ENCODE measurements around the gene DNTT. TPM values are rescaled to one million over a fixed set of nuclear protein-coding genes. Genes with fewer than 3 reads are reported as not detected.

DNTT gene
- total RNA-seq, 1 donor from 2014 or later, result not detected

DNA sequence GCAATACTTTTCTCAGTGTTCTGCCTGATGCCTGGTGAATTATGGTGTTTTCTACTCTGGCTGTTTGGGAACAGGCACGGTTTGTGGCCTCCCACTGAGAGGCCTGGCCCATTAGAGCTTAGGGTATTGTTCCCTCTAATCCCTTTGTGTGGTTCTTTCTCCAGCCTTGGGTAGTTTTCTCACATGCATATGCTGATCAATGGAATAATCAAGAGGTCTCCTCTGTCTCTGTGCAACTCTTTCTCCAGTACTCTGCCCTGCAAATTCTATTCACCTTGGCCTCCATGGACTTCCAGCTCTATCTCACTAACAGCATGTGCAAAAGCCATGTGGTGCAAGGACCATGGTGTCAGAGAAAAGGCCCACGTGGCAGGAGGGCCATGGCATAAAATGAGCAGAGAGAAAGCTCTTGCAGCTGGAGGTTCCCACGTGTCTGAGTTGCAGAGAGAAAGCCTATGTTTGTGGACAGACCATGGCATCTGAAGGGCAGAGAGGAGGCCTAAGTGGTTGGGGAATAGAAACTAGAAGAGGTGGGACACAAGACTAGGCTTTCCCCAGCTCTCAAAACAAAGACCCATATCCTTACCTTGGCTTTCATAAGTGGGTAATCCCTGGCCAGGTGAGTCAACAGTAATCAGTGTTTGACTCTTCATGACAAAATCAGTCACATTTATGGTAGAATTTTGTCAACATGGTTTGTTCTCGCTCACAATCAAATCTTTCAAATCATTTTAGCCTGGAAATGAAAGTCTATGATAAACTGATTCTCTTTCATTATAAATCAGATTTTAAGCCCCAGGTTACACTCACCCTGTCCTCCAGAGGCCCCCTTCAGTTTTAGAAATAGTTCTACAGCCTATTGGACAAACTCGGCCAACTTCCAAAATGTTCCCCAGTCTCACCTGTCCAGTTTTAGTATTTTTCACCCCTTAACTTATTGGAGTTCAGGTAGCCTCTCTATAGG, 37.3 kb downstream of the DNTT start:
- no peaks in the 10 kb centered on the region for H3K27me3 ChIP-seq (ENCODE audit: low read depth)
- TF ChIP-seq, protein P1, sequence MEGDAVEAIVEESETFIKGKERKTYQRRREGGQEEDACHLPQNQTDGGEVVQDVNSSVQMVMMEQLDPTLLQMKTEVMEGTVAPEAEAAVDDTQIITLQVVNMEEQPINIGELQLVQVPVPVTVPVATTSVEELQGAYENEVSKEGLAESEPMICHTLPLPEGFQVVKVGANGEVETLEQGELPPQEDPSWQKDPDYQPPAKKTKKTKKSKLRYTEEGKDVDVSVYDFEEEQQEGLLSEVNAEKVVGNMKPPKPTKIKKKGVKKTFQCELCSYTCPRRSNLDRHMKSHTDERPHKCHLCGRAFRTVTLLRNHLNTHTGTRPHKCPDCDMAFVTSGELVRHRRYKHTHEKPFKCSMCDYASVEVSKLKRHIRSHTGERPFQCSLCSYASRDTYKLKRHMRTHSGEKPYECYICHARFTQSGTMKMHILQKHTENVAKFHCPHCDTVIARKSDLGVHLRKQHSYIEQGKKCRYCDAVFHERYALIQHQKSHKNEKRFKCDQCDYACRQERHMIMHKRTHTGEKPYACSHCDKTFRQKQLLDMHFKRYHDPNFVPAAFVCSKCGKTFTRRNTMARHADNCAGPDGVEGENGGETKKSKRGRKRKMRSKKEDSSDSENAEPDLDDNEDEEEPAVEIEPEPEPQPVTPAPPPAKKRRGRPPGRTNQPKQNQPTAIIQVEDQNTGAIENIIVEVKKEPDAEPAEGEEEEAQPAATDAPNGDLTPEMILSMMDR (IDR thresholded peaks at IDR 0.05), result no peak
- no peak overlapping the region for H3K27ac ChIP-seq
- peaks cover 4% of the 10 kb centered on the region for H3K9me3 ChIP-seq
- H3K4me1 ChIP-seq, result no peaks in the 10 kb centered on the region
- H3K36me3 ChIP-seq, result no peaks in the 10 kb centered on the region
- no peak for ATAC-seq
- DNase-seq, result no peak
- no peak overlapping the region for H3K4me3 ChIP-seq
- intact Hi-C loops (cut with DNase I), result no loop called here

DNA sequence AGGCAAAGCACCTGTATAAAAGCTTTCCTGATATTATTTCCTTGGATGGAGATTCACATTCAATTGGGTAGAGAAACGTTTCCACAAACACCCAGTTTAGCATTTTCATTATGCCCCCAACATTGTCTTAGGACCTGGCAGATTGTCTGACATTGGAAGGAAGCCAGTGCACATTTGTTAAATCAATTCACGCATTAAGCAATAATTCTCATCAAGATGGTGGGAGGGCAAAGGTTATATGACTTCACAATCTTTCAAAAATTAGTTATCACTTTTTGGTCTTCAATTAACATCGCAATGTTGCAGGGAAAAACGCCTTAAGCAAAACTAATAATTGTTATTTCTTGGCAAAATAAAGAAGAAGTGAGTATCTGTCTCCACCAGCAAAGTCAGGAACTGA, 38.2 kb downstream of the DNTT start:
- TF ChIP-seq, protein P1 (IDR thresholded peaks at IDR 0.05), result no peak
- peaks cover 4% of the 10 kb centered on the region for H3K9me3 ChIP-seq

DNA sequence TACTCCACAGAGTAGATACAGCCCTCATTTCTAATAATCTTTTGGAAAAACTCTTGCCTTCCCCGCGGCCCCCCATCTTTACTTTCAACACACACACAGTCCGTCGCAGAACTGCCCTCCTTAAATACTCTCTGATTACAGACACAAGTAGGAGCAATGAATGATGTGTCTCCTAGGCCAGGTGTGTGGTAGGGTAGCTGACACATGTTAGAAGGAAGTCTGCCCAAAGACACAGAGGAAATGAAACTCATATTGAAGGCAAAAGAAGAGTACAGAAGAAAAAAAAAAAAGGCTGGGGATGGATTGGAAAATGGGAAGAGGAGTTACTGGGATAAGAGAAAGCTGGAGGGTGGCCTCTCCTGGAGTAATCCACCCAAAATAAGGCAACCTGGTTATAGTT, 39.9 kb downstream of the DNTT start:
- no peak overlapping the region for H3K4me3 ChIP-seq
- H3K4me1 ChIP-seq, result no peaks in the 10 kb centered on the region
- ATAC-seq, result no peak
- no peaks in the 10 kb centered on the region for H3K36me3 ChIP-seq
- no peak for DNase-seq
- H3K27me3 ChIP-seq (ENCODE audit: low read depth), result no peaks in the 10 kb centered on the region
- H3K9me3 ChIP-seq, result peaks cover 4% of the 10 kb centered on the region
- intact Hi-C loops (cut with DNase I), result no loop called here
- TF ChIP-seq, protein P1 (IDR thresholded peaks at IDR 0.05), result no peak
- no peak overlapping the region for H3K27ac ChIP-seq

More for the DNA sequence above, 38.2 kb downstream of the DNTT start:
- Histone ChIP-seq H3K36me3 (no peaks in the 10 kb centered on the region), H3K4me3 (no peak overlapping the region), H3K27me3 (ENCODE audit: low read depth) (no peaks in the 10 kb centered on the region), H3K27ac (no peak overlapping the region), H3K4me1 (no peaks in the 10 kb centered on the region)
- intact Hi-C loops (cut with DNase I), result no loop called here
- no peak for DNase-seq
- ATAC-seq, result no peak

DNA sequence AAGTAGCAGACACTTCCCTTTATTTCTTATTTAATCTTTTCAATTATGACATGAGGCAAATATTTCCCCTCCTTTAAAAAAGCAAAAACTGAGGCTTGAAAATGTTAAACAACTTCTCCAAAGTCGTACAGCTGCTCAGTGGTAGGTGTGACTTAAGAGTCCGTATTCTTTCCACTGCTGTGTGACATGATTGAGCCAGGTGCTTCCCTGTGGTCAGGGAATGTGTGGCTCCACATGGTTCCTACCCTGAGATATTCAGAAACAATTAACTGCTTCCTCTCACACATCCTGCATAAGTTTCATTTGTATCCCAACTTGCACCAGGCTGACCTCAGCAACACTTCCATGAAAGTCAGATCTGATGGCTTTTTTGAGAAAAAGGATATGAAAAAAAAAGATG, 41.0 kb downstream of the DNTT start:
- no peak for DNase-seq
- Histone ChIP-seq H3K36me3 (no peaks in the 10 kb centered on the region), H3K27ac (no peak overlapping the region), H3K27me3 (ENCODE audit: low read depth) (no peaks in the 10 kb centered on the region), H3K4me3 (no peak overlapping the region), H3K4me1 (no peaks in the 10 kb centered on the region), H3K9me3 (peaks cover 4% of the 10 kb centered on the region)
- ATAC-seq, result no peak
- TF ChIP-seq, protein P1 (IDR thresholded peaks at IDR 0.05), result no peak
- intact Hi-C loops (cut with DNase I), result no loop called here

DNA sequence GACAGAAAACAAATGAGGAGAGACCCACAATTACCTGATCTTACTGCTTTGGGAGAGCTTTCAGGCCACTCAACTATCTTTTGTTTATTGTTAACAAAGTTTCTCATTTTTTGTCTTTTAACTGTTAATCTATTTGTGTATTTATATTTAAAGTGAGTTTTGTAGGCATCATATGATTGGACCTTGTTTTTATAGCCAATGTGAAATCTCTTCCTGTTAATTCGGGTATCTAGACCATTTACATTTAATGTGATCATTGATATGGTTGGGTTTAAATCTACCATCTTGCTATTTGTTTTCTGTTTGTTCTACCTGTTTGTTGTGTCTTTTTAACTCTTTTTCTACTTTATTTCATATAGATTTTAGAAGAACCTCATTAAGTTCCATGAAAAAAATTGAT, 42.1 kb downstream of the DNTT start:
- intact Hi-C loops (cut with DNase I), result no loop called here
- H3K4me3 ChIP-seq, result no peak overlapping the region
- TF ChIP-seq, protein P1 (IDR thresholded peaks at IDR 0.05), result no peak

More for the DNA sequence above, 42.1 kb downstream of the DNTT start:
- H3K27ac ChIP-seq, result no peak overlapping the region
- ATAC-seq (no peak), DNase-seq (no peak)
- H3K9me3 ChIP-seq, result peaks cover 4% of the 10 kb centered on the region
- H3K27me3 ChIP-seq (ENCODE audit: low read depth), result no peaks in the 10 kb centered on the region
- H3K36me3 ChIP-seq, result no peaks in the 10 kb centered on the region
- no peaks in the 10 kb centered on the region for H3K4me1 ChIP-seq
